Measurements from ENCODE around the gene COLEC12.

DNA sequence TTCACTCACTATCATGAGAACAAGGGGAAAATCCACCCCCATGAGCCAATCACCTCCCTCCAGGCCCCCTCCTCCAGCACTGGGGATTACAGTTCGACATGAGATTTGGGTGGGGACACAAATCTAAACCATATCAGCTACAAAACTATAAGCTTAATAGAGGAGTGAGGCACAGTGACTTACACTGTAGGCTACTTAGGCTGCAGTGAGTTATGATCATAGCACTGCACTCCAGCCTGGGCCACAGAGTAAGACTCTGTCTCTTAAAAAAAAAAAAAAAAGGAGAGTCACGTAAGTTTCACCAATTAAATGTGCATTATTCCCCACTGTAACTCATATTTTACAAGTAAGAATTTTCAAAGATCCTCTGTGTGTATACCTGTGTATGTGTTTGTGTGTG is 26.2 kb upstream of the COLEC12 start:
- TF ChIP-seq, protein P1, sequence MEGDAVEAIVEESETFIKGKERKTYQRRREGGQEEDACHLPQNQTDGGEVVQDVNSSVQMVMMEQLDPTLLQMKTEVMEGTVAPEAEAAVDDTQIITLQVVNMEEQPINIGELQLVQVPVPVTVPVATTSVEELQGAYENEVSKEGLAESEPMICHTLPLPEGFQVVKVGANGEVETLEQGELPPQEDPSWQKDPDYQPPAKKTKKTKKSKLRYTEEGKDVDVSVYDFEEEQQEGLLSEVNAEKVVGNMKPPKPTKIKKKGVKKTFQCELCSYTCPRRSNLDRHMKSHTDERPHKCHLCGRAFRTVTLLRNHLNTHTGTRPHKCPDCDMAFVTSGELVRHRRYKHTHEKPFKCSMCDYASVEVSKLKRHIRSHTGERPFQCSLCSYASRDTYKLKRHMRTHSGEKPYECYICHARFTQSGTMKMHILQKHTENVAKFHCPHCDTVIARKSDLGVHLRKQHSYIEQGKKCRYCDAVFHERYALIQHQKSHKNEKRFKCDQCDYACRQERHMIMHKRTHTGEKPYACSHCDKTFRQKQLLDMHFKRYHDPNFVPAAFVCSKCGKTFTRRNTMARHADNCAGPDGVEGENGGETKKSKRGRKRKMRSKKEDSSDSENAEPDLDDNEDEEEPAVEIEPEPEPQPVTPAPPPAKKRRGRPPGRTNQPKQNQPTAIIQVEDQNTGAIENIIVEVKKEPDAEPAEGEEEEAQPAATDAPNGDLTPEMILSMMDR (IDR thresholded peaks at IDR 0.05) = no peak
- TF ChIP-seq POLR2A (IDR thresholded peaks at IDR 0.05) = no peak
